ENCODE data around the gene ZNF771.

Gene ZNF771

GRCh38 chr16:30398661-30399434 lies 8.6 kb upstream of the ZNF771 start:
- peak; percentile 35 for DNase-seq (ENCODE audit: low read depth, low spot score)

GRCh38 chr16:30399435-30400186 lies 7.8 kb upstream of the ZNF771 start:
- no peak for DNase-seq (ENCODE audit: low read depth, low spot score)

GRCh38 chr16:30401768-30402425 lies 5.5 kb upstream of the ZNF771 start:
- no peak for DNase-seq (ENCODE audit: low read depth, low spot score)

- no peak for DNase-seq (ENCODE audit: low read depth, low spot score)
Measured at GRCh38 chr16:30406795-30407101, 658 bp upstream of the ZNF771 start.

- DNase-seq (ENCODE audit: low read depth, low spot score): peak; percentile 41
Measured at GRCh38 chr16:30407804-30408534, 563 bp downstream of the ZNF771 start.

GRCh38 chr16:30409125-30410060 lies 2.0 kb downstream of the ZNF771 start:
- peak; percentile 95 for DNase-seq (ENCODE audit: low read depth, low spot score)

GRCh38 chr16:30413112-30413806 lies 5.9 kb downstream of the ZNF771 start:
- no peak for DNase-seq (ENCODE audit: low read depth, low spot score)

GRCh38 chr16:30414159-30414558 lies 6.8 kb downstream of the ZNF771 start:
- DNase-seq (ENCODE audit: low read depth, low spot score): no peak

GRCh38 chr16:30416047-30416603 lies 8.7 kb downstream of the ZNF771 start:
- no peak for DNase-seq (ENCODE audit: low read depth, low spot score)

GRCh38 chr16:30416624-30417528 lies 9.5 kb downstream of the ZNF771 start:
- peak; percentile 66 for DNase-seq (ENCODE audit: low read depth, low spot score)

- peak; percentile 98 for DNase-seq (ENCODE audit: low read depth, low spot score)
Measured at GRCh38 chr16:30417529-30418349, 10.3 kb downstream of the ZNF771 start.

GRCh38 chr16:30418350-30419181 lies 11.2 kb downstream of the ZNF771 start:
- DNase-seq (ENCODE audit: low read depth, low spot score): no peak

GRCh38 chr16:30421010-30421409 lies 13.6 kb downstream of the ZNF771 start:
- DNase-seq (ENCODE audit: low read depth, low spot score): no peak

GRCh38 chr16:30428055-30428454 lies 20.6 kb downstream of the ZNF771 start:
- DNase-seq (ENCODE audit: low read depth, low spot score): no peak

GRCh38 chr16:30429418-30429677 lies 21.9 kb downstream of the ZNF771 start:
- no peak for DNase-seq (ENCODE audit: low read depth, low spot score)

- DNase-seq (ENCODE audit: low read depth, low spot score): peak; percentile 100
Measured at GRCh38 chr16:30429678-30430427, 22.4 kb downstream of the ZNF771 start, which contains the start of gene DCTPP1. Gene DCTPP1, minus strand, starts transcription at chr16:30430030. Its CDS starts 50 bp downstream, at chr16:30429980.
